Gastrocnemius medialis (tissue), 4 donors: ENCODE data around the gene SMOC1.

ENCODE experiments used
- POLR2A ChIP-seq, 2 donors: fragments of 450-650 bp; IDR thresholded peaks; one replicate each; pipeline ENCODE4 v1.6.1; 2017; ENCODE audit warnings: antibody characterized with exemption in 2 of 2, mild to moderate bottlenecking in 2 of 2, moderate library complexity in 2 of 2
- TF ChIP-seq, protein P1 (sequence below), 5 experiments: fragments of 450-650 bp in 3 of 5; fragments of 200-600 bp in 2 of 5; sonication (generic) in 2 of 5; IDR thresholded peaks in 4 of 5; conservative IDR thresholded peaks in 1 of 5; 1 replicate in 4 of 5; 2 replicates in 1 of 5; pipeline ENCODE4 v1.5.1; 2016 to 2019; ENCODE audit warnings: antibody characterized with exemption in 5 of 5, mild to moderate bottlenecking in 3 of 5, moderate library complexity in 3 of 5

- TF ChIP-seq, protein P1, sequence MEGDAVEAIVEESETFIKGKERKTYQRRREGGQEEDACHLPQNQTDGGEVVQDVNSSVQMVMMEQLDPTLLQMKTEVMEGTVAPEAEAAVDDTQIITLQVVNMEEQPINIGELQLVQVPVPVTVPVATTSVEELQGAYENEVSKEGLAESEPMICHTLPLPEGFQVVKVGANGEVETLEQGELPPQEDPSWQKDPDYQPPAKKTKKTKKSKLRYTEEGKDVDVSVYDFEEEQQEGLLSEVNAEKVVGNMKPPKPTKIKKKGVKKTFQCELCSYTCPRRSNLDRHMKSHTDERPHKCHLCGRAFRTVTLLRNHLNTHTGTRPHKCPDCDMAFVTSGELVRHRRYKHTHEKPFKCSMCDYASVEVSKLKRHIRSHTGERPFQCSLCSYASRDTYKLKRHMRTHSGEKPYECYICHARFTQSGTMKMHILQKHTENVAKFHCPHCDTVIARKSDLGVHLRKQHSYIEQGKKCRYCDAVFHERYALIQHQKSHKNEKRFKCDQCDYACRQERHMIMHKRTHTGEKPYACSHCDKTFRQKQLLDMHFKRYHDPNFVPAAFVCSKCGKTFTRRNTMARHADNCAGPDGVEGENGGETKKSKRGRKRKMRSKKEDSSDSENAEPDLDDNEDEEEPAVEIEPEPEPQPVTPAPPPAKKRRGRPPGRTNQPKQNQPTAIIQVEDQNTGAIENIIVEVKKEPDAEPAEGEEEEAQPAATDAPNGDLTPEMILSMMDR (IDR thresholded peaks at IDR 0.05 in 4 of 5, conservative IDR thresholded peaks at IDR 0.05 in 1 of 5), result no peak
- no peak for TF ChIP-seq POLR2A (IDR thresholded peaks at IDR 0.05)
Observed at GRCh38 chr14:69842686-69843420, 36.4 kb upstream of the SMOC1 start.
